Breast epithelium (tissue), 3 donors: ENCODE data around the gene LMTK3.

Experiments used
- POLR2A ChIP-seq: fragments of 450-650 bp; IDR thresholded peaks from one replicate; pipeline ENCODE4 v1.6.1; 2016; ENCODE audit warnings: antibody characterized with exemption, mild to moderate bottlenecking, moderate library complexity
- POLR2AphosphoS5 ChIP-seq, 3 donors: sonication (generic); formaldehyde crosslinking; IDR thresholded peaks; one replicate each; pipeline ENCODE4 v1.6.1; 2017; ENCODE audit warnings: antibody characterized with exemption in 3 of 3
- TF ChIP-seq, protein P1 (sequence below), 3 donors: fragments of 450-650 bp; IDR thresholded peaks; one replicate each; pipeline ENCODE4 v1.5.1; 2016 to 2017; ENCODE audit warnings: antibody characterized with exemption in 3 of 3, mild to moderate bottlenecking in 3 of 3, moderate library complexity in 3 of 3

DNA sequence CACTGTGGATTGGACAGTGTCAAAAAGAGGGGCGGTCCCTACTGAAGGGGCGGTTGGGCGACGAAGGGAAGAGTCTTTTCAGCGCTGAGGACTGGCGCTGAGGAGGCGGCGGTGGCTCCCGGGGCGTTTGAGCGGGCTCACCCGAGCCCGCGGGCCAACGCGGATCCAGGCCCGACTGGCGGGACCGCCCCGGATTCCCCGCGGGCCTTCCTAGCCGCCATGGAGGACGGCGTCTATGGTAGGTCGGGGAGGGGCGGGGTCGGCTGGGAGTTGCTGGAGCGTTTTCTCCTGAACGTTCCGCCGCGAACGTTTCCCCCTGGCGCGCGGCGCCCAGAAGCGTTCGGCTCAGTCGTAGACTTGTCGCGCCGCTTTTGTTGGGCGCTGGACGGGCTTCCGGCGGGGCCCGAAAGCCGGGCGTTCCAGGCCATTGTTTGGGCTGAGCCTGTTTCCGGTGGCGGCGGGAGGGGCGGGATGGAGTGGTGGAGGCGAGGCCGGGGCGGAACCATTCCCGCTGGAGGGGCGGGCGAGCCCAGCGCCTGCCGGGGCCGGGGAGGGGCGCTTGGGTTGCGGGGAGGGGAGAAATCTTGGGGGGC is 42.2 kb downstream of the LMTK3 start, which contains the start of gene CYTH2:
- TF ChIP-seq, protein P1, sequence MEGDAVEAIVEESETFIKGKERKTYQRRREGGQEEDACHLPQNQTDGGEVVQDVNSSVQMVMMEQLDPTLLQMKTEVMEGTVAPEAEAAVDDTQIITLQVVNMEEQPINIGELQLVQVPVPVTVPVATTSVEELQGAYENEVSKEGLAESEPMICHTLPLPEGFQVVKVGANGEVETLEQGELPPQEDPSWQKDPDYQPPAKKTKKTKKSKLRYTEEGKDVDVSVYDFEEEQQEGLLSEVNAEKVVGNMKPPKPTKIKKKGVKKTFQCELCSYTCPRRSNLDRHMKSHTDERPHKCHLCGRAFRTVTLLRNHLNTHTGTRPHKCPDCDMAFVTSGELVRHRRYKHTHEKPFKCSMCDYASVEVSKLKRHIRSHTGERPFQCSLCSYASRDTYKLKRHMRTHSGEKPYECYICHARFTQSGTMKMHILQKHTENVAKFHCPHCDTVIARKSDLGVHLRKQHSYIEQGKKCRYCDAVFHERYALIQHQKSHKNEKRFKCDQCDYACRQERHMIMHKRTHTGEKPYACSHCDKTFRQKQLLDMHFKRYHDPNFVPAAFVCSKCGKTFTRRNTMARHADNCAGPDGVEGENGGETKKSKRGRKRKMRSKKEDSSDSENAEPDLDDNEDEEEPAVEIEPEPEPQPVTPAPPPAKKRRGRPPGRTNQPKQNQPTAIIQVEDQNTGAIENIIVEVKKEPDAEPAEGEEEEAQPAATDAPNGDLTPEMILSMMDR (IDR thresholded peaks at IDR 0.05): peak in 1 of 3 donors; percentile 14
- TF ChIP-seq POLR2A (peak; percentile 92), POLR2AphosphoS5 (IDR thresholded peaks at IDR 0.05) (peak; percentile 76 to 92 (median 81))
